HL-60 (cell line): Measurements from ENCODE around the gene SRD5A2.
A peak's percentile ranks its signal among the peaks of the same experiment; 100 is the strongest.

Source experiments
- DNase-seq, 2 experiments: peaks; one replicate each; pipeline ENCODE4 v3.0.0-alpha.2; 2010 to 2020; ENCODE audit warnings: low read depth in 1 of 2, low spot score in 1 of 2
- H3K27ac ChIP-seq: fragments of 250-450 bp; sonication (Bioruptor Pico); replicated peaks from 2 replicates; pipeline ENCODE4 v1.5.1; 2020; ENCODE audit warnings: mild to moderate bottlenecking, moderate library complexity
- H3K27me3 ChIP-seq: fragments of 250-450 bp; sonication (Bioruptor Pico); 2 replicates; pipeline ENCODE4 v1.5.1; 2021; ENCODE audit warnings: mild to moderate bottlenecking, moderate library complexity; ENCODE audit not compliant: insufficient read depth, poor library complexity, severe bottlenecking
- H3K4me3 ChIP-seq: replicated peaks from 2 replicates; pipeline ENCODE4 v1.5.1; 2011; ENCODE audit warnings: mild to moderate bottlenecking, control low read depth, low read length; ENCODE audit not compliant: insufficient read depth
- CTCF ChIP-seq: IDR thresholded peaks from one replicate; pipeline ENCODE4 v1.5.1; 2011; ENCODE audit warnings: low read length, control low read depth, inconsistent platforms; ENCODE audit not compliant: insufficient read depth
- GABPA ChIP-seq: IDR thresholded peaks from 2 replicates; pipeline ENCODE4 v1.6.1; 2012; ENCODE audit warnings: low read depth
- POLR2AphosphoS5 ChIP-seq: IDR thresholded peaks from 2 replicates; pipeline ENCODE4 v1.6.1; 2012; ENCODE audit warnings: low read depth
- REST ChIP-seq: IDR thresholded peaks from 2 replicates; pipeline ENCODE4 v1.6.1; 2012; ENCODE audit warnings: low read depth; ENCODE audit not compliant: insufficient replicate concordance
- SPI1 ChIP-seq: IDR thresholded peaks from 2 replicates; pipeline ENCODE4 v1.6.1; 2012; ENCODE audit warnings: low read depth, mild to moderate bottlenecking, borderline replicate concordance

Gene SRD5A2

DNA sequence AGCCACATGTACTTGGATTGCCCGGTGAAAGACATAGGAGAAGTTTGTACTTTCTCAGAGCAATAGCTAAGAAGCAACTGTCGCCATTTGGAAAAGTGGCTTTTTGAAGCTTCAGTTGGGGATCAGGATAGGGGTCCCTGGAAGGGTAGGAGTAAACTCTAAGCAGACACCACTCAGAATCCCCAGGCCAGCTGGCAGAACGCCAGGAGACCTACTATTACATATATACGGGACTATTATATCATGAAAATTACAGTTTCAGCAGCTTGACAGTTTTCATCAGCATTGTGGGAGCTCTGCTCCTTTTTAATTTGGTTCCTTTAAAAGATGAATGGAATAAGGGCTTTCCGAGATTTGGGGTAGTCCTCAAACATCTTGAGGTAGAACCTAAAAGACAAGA, 54.9 kb downstream of the SRD5A2 start:
- DNase-seq = peak in 1 of 2 experiments; percentile 0
- TF ChIP-seq REST (no peak), SPI1 (no peak), CTCF (no peak), POLR2AphosphoS5 (no peak), GABPA (no peak)
- no peak overlapping the region for H3K27ac ChIP-seq
- peaks cover 2% of the 10 kb centered on the region for H3K27me3 ChIP-seq
- H3K4me3 ChIP-seq = no peak overlapping the region

GRCh38 chr2:31524592-31524991, 56.1 kb downstream of the SRD5A2 start:
- Histone ChIP-seq H3K4me3 (no peak overlapping the region), H3K27ac (no peak overlapping the region), H3K27me3 (peaks cover 2% of the 10 kb centered on the region)
- no peak for DNase-seq
- TF ChIP-seq GABPA = no peak
- no peak for TF ChIP-seq SPI1
- no peak for TF ChIP-seq POLR2AphosphoS5
- TF ChIP-seq REST = no peak
- no peak for TF ChIP-seq CTCF

DNA sequence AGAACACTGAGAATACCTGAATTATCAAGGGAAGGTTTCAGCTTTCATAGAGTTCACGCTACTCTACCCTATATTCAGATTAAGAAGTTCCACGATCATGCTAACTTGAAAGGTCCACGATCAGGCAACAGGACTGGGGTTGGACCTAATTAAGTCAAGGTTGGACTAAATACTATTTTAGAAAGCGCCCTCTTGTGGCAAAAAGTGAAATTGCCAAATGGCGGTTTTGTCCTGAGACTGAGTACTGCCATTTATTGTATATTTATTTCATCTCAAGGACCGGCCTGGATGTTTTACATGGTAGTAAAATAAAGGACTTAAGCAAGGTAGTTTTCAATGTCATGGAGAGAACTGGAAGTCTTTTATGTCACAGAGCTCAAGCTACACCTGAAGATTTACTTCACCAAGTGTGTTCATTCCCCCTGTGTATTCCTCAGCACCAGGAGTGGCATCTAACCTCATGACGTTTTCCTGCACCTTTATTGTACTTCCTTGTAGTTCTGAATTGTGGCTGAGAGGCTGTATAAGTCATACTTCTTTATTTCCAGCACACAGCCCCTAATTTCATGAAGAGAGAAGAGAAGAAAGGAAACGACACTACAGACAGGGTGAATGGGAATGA, 56.8 kb downstream of the SRD5A2 start:
- TF ChIP-seq SPI1 (no peak), GABPA (no peak), POLR2AphosphoS5 (no peak), CTCF (peak; percentile 61), REST (no peak)
- no peak overlapping the region for H3K4me3 ChIP-seq
- peaks cover 2% of the 10 kb centered on the region for H3K27me3 ChIP-seq
- DNase-seq = peak in 1 of 2 experiments; percentile 48
- no peak overlapping the region for H3K27ac ChIP-seq
